Stomach (tissue), 9 donors: ENCODE results near the gene TMEM208. TPM values are rescaled to one million over a fixed set of nuclear protein-coding genes. Genes with fewer than 3 reads are reported as not detected.
A peak's percentile ranks its signal among the peaks of the same experiment; 100 is the strongest.

Experiments
- DNase-seq, 2 donors: peaks; one replicate each; pipeline versions ENCODE4 v3.0.0 to v3.0.0-alpha.2; 2013 to 2019
- H3K27ac ChIP-seq, 5 donors: fragments of 200-600 bp in 4 of 5; sonication (generic) in 4 of 5; one replicate each; pipeline ENCODE4 v1.5.1; 2013 to 2019; ENCODE audit warnings: mild to moderate bottlenecking in 1 of 5, moderate library complexity in 1 of 5
- H3K27me3 ChIP-seq, 3 donors: fragments of 200-600 bp; sonication (generic); one replicate each; pipeline ENCODE4 v1.5.1; 2017 to 2019; ENCODE audit warnings: mixed run types in 1 of 3
- H3K36me3 ChIP-seq, 4 donors: fragments of 200-600 bp; sonication (generic); 1 replicate in 3 of 4; 2 replicates in 1 of 4; pipeline ENCODE4 v1.5.1; 2016 to 2019
- H3K4me1 ChIP-seq, 4 donors: fragments of 200-600 bp; sonication (generic); one replicate each; pipeline ENCODE4 v1.5.1; 2016 to 2019
- H3K4me3 ChIP-seq, 4 donors: fragments of 200-600 bp; sonication (generic) in 3 of 4; one replicate each; pipeline ENCODE4 v1.5.1; 2016 to 2019; ENCODE audit warnings: mild to moderate bottlenecking in 1 of 4
- H3K9me3 ChIP-seq, 4 donors: fragments of 200-600 bp; sonication (generic); one replicate each; pipeline ENCODE4 v1.5.1; 2016 to 2019
- CTCF ChIP-seq, 7 experiments: fragments of 450-650 bp in 4 of 7; fragments of 200-600 bp in 3 of 7; sonication (generic) in 3 of 7; IDR thresholded peaks; one replicate each; pipeline ENCODE4 v1.5.1; 2016 to 2019; ENCODE audit warnings: antibody characterized with exemption in 7 of 7, control low read depth in 2 of 7, mild to moderate bottlenecking in 1 of 7
- EP300 ChIP-seq: sonication (generic); formaldehyde crosslinking; IDR thresholded peaks from one replicate; pipeline ENCODE4 v1.6.1; 2017; ENCODE audit warnings: antibody characterized with exemption
- POLR2A ChIP-seq, 4 donors: fragments of 450-650 bp; IDR thresholded peaks; one replicate each; pipeline ENCODE4 v1.6.1; 2016; ENCODE audit warnings: antibody characterized with exemption in 4 of 4, control low read depth in 2 of 4, mild to moderate bottlenecking in 1 of 4, moderate library complexity in 1 of 4
- POLR2AphosphoS5 ChIP-seq, 3 donors: sonication (generic); formaldehyde crosslinking; IDR thresholded peaks; one replicate each; pipeline ENCODE4 v1.6.1; 2016; ENCODE audit warnings: antibody characterized with exemption in 3 of 3
- WGBS, 5 donors: extraction: QIAGEN DNeasy Blood & Tissue Kit in 3 of 5; methylation state at CpG; one replicate each; pipeline versions ENCODE4 v1.1.5 to v1.1.7; 2013 to 2018; 5-methylcytosine and 5-hydroxymethylcytosine counted together
- intact Hi-C: fragments of 100-400 bp; cut with DNase I; formaldehyde crosslinking; loops from one replicate; pipeline ENCODE4 v1.15.1; 2023; ENCODE audit warnings: low total_unique reads
- polyA plus RNA-seq, 3 donors: library from polyadenylated mRNA; stranded (reverse); fragments of 200-250 nt; gene quantifications; one replicate each; pipeline ENCODE4 v1.2.3, GENCODE V29; 2013
- total RNA-seq, 5 donors: library from RNA; depleted of rRNA; stranded (reverse); fragments of >200 nt; gene quantifications; one replicate each; pipeline versions ENCODE4 v1.1.0 to v1.2.3, GENCODE V29; 2014 to 2016
- donor health status: healthy with polysubstance abuse.
- donor health status: Bipolar disorder and iron deficiency.
- donor health status: healthy.

The TMEM208 gene
- total and polyA plus RNA-seq, 8 donors = 8.7 to 141 (median 51.0) TPM

- Histone ChIP-seq H3K27ac (no peak overlapping the region), H3K36me3 (no peaks in the 10 kb centered on the region), H3K4me3 (no peak overlapping the region), H3K4me1 (peaks cover 0 to 8% (median 0%) of the 10 kb centered on the region in 4 donors), H3K27me3 (peaks cover 0 to 31% (median 0%) of the 10 kb centered on the region in 3 donors), H3K9me3 (no peaks in the 10 kb centered on the region)
- intact Hi-C loops = loop anchor here (10.0 kb wide), 1 partner anchor 139 kb away; no protein-coding TSS in a partner anchor
- TF ChIP-seq POLR2AphosphoS5 (IDR thresholded peaks at IDR 0.05) (no peak), CTCF (IDR thresholded peaks at IDR 0.05) (no peak), POLR2A (IDR thresholded peaks at IDR 0.05) (no peak), EP300 (no peak)
- no peak for DNase-seq
- 66 to 76% (median 72%) methylated on average over 8 of the region's 8 CpGs for WGBS, 5 donors
These were observed 38.9 kb downstream of the TMEM208 start for GRCh38 chr16:67265834-67266233.

- H3K27ac ChIP-seq = no peak overlapping the region
- WGBS, 5 donors = 26 to 43% (median 42%) methylated on average over 5 of the region's 5 CpGs
- no peaks in the 10 kb centered on the region for H3K36me3 ChIP-seq
- peaks cover 0 to 31% (median 0%) of the 10 kb centered on the region in 3 donors for H3K27me3 ChIP-seq
- H3K4me3 ChIP-seq = no peak overlapping the region
- peaks cover 0 to 8% (median 0%) of the 10 kb centered on the region in 4 donors for H3K4me1 ChIP-seq
- DNase-seq = peak; percentile 63 to 65
- H3K9me3 ChIP-seq = no peaks in the 10 kb centered on the region
- TF ChIP-seq POLR2AphosphoS5 (IDR thresholded peaks at IDR 0.05) = peak in 1 of 3 donors; percentile 37
- no peak for TF ChIP-seq POLR2A (IDR thresholded peaks at IDR 0.05)
- no peak for TF ChIP-seq EP300
- intact Hi-C loops = loop anchor here (10.0 kb wide), 1 partner anchor 137 kb away; no protein-coding TSS in a partner anchor
These were observed 41.2 kb downstream of the TMEM208 start for GRCh38 chr16:67268136-67268579.

- no peak for TF ChIP-seq POLR2A (IDR thresholded peaks at IDR 0.05)
- no peak for TF ChIP-seq POLR2AphosphoS5 (IDR thresholded peaks at IDR 0.05)
- TF ChIP-seq EP300 = no peak
- TF ChIP-seq CTCF (IDR thresholded peaks at IDR 0.05) = no peak
- H3K27me3 ChIP-seq = peaks cover 0 to 22% (median 0%) of the 10 kb centered on the region in 3 donors
- no peak for DNase-seq
- H3K9me3 ChIP-seq = no peaks in the 10 kb centered on the region
- intact Hi-C loops = loop anchor here (10.0 kb wide), 1 partner anchor 135 kb away; no protein-coding TSS in a partner anchor
- H3K27ac ChIP-seq = no peak overlapping the region
- 24 to 53% (median 41%) methylated on average over 5 of the region's 5 CpGs for WGBS, 5 donors
- no peaks in the 10 kb centered on the region for H3K36me3 ChIP-seq
- H3K4me3 ChIP-seq = no peak overlapping the region
- peaks cover 0 to 8% (median 0%) of the 10 kb centered on the region in 4 donors for H3K4me1 ChIP-seq
These were observed 42.8 kb downstream of the TMEM208 start for GRCh38 chr16:67269766-67270165.

- TF ChIP-seq CTCF (IDR thresholded peaks at IDR 0.05) (no peak), POLR2A (IDR thresholded peaks at IDR 0.05) (no peak), POLR2AphosphoS5 (IDR thresholded peaks at IDR 0.05) (no peak), EP300 (no peak)
- peaks cover 0 to 8% (median 0%) of the 10 kb centered on the region in 4 donors for H3K4me1 ChIP-seq
- 81 to 91% (median 85%) methylated on average over 9 to 11 of the region's 11 CpGs for WGBS, 5 donors
- H3K27ac ChIP-seq = no peak overlapping the region
- peaks cover 0 to 12% (median 0%) of the 10 kb centered on the region in 3 donors for H3K27me3 ChIP-seq
- no peaks in the 10 kb centered on the region for H3K9me3 ChIP-seq
- intact Hi-C loops = no loop called here
- H3K4me3 ChIP-seq = no peak overlapping the region
- H3K36me3 ChIP-seq = peaks cover 2 to 7% (median 5%) of the 10 kb centered on the region in 4 donors
- DNase-seq = no peak
These were observed 44.0 kb downstream of the TMEM208 start for GRCh38 chr16:67270931-67271338.

- Histone ChIP-seq H3K9me3 (no peaks in the 10 kb centered on the region), H3K27ac (no peak overlapping the region), H3K27me3 (peaks cover 0 to 7% (median 0%) of the 10 kb centered on the region in 3 donors), H3K4me1 (peaks cover 0 to 8% (median 0%) of the 10 kb centered on the region in 4 donors), H3K36me3 (peaks cover 3 to 12% (median 9%) of the 10 kb centered on the region in 4 donors), H3K4me3 (no peak overlapping the region)
- TF ChIP-seq EP300 = no peak
- TF ChIP-seq POLR2AphosphoS5 (IDR thresholded peaks at IDR 0.05) = no peak
- TF ChIP-seq CTCF (IDR thresholded peaks at IDR 0.05) = no peak
- no peak for TF ChIP-seq POLR2A (IDR thresholded peaks at IDR 0.05)
- intact Hi-C loops = no loop called here
- no peak for DNase-seq
- 85 to 97% (median 91%) methylated on average over 4 of the region's 4 CpGs for WGBS, 5 donors
These were observed 44.5 kb downstream of the TMEM208 start for GRCh38 chr16:67271446-67271845.
